Measurements from ENCODE around the gene WDR54.

The WDR54 gene

GRCh38 chr2:74414441-74414840 is 7.1 kb upstream of the WDR54 start:
- no peak for DNase-seq (ENCODE audit: low spot score)
- in situ Hi-C loops (cut with MboI; ENCODE audit: low pct_unique_long_range_greater_than_20kb, low sequenced_read_pairs, unreplicated experiment) = no loop called here
- TF ChIP-seq CTCF (IDR thresholded peaks at IDR 0.05; ENCODE audit: extremely low read depth, insufficient read depth, missing control alignments) = no peak

GRCh38 chr2:74414881-74415761 is 6.4 kb upstream of the WDR54 start:
- peak; percentile 40 for TF ChIP-seq CTCF (IDR thresholded peaks at IDR 0.05; ENCODE audit: extremely low read depth, insufficient read depth, missing control alignments)
- DNase-seq (ENCODE audit: low spot score) = peak; percentile 69
- in situ Hi-C loops (cut with MboI; ENCODE audit: low pct_unique_long_range_greater_than_20kb, low sequenced_read_pairs, unreplicated experiment) = no loop called here

GRCh38 chr2:74415762-74416395 is 5.7 kb upstream of the WDR54 start:
- no peak for DNase-seq (ENCODE audit: low spot score)
- in situ Hi-C loops (cut with MboI; ENCODE audit: low pct_unique_long_range_greater_than_20kb, low sequenced_read_pairs, unreplicated experiment) = no loop called here
- no peak for TF ChIP-seq CTCF (IDR thresholded peaks at IDR 0.05; ENCODE audit: extremely low read depth, insufficient read depth, missing control alignments)

GRCh38 chr2:74416778-74417177 is 4.8 kb upstream of the WDR54 start:
- no peak for DNase-seq (ENCODE audit: low spot score)
- peak; percentile 20 for TF ChIP-seq CTCF (IDR thresholded peaks at IDR 0.05; ENCODE audit: extremely low read depth, insufficient read depth, missing control alignments)
- in situ Hi-C loops (cut with MboI; ENCODE audit: low pct_unique_long_range_greater_than_20kb, low sequenced_read_pairs, unreplicated experiment) = no loop called here

GRCh38 chr2:74417197-74417596 is 4.3 kb upstream of the WDR54 start:
- in situ Hi-C loops (cut with MboI; ENCODE audit: low pct_unique_long_range_greater_than_20kb, low sequenced_read_pairs, unreplicated experiment) = no loop called here
- DNase-seq (ENCODE audit: low spot score) = no peak
- no peak for TF ChIP-seq CTCF (IDR thresholded peaks at IDR 0.05; ENCODE audit: extremely low read depth, insufficient read depth, missing control alignments)

- TF ChIP-seq CTCF (IDR thresholded peaks at IDR 0.05; ENCODE audit: extremely low read depth, insufficient read depth, missing control alignments) = no peak
- DNase-seq (ENCODE audit: low spot score) = no peak
- in situ Hi-C loops (cut with MboI; ENCODE audit: low pct_unique_long_range_greater_than_20kb, low sequenced_read_pairs, unreplicated experiment) = no loop called here
These were observed 3.8 kb upstream of the WDR54 start for GRCh38 chr2:74417763-74418162.
